Activated CD4-positive, alpha-beta T cell treated with anti-CD3 and anti-CD28 coated beads, Interleukin-2, amount 50 U/mL, for 1 hour (primary cell): ENCODE results near the gene MRPL17.
"Not testable (repeated sequence)": the region's sequence is repeated elsewhere in the genome, so short reads cannot be mapped to it uniquely, and the experiment has no call there.

ENCODE experiments used
- DNase-seq: peaks from one replicate; pipeline ENCODE4 v3.0.0-alpha.2; 2020

Gene MRPL17

DNA sequence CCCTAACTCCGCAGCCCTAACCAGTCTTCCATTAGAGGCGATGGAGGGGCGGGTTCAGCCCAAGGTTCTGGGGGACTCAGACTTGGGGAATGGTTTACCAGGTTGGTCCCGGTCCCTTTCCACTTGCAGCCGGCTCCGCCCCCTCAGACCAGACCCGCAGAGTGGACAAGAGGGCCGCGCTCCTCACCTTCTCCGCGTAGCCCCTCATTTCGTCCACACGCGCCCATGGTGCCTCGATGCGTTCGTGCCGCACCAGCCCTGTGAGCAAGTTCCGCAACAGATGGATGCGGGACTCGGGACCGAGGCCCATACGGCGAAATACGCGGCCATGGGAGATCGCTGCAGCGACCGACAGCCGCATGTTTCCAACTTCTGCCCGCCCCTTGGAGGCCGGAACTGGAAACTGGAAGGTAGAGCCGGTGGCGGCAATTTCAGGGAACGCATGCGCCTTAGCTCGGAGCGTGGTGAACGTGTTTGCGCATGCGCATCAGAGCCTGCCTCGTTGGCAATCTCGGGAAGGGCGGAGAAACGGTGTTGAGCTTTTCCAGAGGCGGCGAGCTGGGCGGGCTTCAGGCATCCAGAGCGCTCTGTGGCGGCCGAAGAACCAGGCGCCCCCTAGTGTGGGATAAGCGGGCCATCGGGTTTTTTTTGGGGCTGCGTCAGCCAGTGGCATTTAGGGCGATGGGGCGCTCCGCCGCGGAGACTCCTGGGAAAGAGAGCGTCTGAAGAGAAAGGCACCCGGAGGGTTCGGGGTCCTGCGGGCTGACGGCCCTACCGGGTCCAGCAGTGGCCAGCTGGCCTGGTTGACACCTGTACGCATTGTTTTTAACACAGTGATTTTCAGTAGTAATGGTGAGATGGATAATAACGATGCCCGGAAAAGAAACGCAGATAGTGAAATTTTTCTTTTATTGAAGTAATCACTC is at the start of gene MRPL17:
Gene MRPL17, minus strand, starts transcription at position 405 of the 926 bp plus-strand sequence. Its CDS starts 44 bp downstream, at position 361.
- DNase-seq, result peak; percentile 98

DNA sequence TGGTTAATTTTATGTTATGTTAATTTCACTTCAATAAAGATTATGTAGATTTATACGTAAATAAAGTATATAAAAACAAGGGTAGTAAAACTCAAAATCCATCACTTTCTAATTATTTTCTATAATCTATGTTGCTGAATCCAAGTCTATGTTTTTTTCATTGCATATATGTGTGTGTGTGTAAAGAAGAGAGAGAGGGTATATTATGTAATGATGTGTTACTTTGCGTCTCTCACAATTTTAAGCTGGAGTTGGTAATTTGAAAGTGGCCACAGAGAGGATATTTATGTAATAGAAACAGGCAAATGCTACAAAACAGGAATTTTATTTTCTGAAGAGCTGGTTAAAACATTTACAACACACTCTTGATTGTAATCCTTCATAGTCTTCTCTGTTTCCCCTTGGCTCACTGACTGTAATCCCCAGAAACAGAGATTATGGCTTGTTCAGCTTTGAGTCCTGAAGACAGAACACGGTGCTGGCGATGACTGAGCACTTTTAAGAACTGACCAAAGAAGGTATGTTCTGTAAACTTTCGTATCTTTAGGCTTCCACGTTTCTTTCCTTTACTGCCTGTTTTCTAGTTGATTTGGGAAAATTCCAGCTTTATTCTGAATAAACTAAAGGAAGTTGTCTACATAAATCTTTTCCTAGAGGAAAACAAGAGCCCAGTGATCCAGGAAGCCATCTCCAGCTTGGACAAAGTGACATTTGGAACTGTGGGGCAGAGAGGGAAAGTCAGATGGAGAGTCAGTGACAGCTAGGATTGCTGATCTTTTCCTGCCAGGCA is 45.0 kb upstream of the MRPL17 start:
- DNase-seq, result no peak

DNA sequence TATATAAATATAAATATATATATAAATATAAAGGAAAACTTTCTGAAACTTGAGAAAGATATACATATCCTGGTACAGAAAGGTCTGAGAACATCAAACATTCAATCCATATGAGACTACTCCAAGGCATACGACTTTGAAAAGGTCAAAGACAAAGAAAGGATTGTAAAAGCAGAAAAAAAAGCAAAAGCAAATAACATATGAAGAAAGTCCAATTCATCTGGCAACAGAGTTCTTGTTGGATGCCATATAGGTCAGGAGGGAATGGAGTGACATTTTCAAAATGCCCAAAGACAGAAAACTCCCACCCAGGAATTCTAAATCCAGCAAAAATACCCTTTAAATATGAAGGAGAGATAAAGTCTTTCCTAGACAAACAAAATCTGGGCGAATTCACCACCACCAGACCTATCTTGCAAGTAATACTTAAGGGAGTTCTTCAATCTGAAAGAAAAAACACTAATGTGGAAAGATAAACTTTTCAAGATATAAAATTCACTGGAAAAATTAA is 42.3 kb upstream of the MRPL17 start:
- DNase-seq, result no peak

DNA sequence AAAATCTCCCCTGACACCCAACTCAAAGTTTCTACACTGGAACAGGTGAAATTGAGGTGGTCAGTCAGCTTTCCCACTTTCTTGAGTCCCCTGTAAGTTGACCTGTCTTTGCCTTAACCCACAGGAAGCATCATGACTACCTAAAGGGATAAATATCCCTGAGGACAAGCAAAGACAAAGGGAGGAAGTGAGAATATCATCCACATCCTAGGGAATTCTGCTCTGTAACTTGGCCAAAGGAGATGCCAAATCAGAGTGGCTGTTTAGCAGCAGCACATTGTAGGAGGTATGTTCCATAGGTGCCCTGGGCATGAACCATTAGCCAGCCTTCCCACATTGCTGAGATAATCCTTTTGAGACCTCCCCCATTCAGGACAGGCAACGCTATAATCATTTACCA is 40.9 kb upstream of the MRPL17 start:
- no peak for DNase-seq

DNA sequence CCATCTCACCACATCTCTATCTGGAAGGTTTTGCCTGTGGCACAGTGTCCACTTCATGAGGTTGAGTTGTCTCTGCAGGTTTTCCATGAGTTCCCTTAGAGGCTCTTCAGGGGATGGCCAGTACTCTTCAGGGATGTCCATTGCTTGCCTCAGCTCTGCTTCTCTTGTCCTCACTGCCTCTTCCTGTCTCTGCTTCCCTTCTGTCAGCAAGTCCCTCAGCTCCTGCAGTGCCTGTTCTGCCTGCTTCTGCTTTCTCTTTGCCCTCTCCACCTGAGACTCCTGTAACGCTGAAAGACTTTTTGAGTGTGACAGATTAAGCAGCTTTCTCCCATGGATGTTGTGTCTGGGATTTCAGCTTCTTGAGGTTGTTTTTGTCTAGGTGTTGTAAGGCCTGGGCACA is 38.2 kb upstream of the MRPL17 start:
- DNase-seq, result no peak

DNA sequence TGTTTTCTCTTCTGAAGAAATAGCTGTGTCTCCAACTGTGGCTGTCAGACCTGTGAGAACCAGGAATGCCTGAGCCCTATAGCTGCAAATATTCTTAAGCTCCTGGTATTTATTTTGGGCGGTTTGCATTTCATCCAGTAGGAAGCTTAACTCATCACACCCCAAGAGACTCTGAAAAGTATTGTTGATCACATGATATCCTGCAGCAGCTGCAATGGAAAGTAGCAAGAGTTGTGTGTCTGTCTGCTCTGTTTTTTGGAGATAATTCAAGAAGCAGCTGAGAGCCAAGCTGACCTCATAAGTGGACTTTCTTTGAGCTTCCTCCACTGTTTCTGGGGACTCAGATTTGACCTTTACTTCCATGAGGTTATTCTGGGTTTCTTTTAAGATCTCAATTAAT is 36.4 kb upstream of the MRPL17 start:
- DNase-seq, result no peak

DNA sequence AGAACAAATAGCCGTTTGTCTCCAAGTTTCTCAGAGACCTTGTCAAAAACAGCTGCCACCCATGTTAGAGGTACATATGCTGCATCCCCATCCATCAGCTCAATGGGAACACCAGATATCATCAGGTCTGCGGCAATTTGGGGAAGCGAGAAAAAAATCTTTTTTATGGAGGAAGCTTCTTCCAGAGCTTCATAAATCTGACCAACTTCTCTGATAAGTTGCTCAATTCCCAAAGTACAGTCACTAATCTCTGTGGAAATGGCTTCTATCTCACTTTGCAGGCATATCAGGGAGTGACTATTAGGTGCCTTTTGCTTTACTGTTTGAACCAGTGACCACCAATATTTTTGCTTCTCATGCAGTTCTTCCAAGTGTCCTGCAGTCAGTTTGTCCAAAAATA is 34.3 kb upstream of the MRPL17 start:
- no peak for DNase-seq

DNA sequence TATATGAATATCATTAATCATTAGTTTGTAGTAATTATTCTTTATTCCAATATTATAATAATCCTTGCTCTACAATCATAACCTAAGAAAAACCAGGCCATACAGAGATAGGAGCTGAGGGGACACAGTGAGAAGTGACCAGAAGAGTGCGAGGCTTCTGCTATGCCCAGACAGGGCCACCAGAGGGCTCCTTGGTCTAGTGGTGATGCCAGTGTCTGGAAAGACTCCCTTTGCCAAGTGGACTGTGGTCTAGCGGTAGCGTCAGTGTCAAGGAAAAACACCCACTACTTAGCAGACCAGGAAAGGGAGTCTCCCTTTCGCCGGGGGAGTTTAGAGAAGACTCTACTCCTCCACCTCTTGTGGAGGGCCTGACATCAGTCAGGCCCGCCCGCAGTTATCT is 28.4 kb upstream of the MRPL17 start:
- peak; percentile 31 for DNase-seq

DNA sequence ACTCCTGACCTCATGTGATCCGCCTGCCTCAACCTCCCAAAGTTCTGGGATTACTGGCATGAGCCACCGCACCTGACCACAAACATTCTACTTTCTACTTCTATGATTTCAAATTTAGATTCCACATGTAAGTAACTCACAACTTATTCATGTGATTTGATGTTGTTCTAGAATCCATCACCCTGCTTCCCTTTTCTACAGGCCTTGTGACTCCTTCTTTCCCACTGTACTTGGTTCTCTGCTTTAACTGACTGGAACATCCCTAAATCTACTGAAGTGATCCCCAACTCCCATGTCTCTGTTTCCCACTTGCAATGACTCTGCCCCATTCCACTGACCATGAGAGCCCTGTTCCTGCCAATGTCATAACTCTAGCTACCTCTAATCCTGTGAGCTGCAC is 25.7 kb upstream of the MRPL17 start:
- DNase-seq, result no peak

DNA sequence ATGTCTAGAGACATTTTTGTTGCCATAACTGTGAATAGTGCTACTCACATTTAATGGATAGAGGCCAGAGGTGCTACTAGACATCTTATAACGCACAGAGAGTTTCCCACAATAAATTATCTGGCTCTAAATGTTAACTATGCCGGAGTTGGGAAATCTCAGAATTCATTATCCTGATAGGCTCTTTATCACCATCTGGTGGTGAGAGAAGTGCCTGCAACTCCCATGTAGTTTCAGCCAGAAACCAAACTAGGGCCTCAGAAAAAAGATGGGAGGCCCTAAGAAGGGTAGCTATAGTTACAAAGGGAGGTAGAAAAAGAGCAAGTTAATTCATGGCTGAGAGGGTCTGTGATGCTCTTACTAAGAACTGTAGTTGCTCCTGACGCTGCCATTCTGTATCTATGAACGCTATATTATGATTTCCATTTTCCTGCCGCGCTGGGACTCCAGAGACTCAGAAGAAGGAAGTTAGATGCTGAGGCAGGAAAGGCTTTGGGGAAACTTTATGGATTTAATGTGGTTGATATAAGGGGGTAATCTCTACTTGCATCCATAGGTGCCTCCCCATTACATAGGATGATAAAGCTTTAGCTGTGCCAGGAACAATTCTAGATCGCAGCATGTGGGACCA is 22.9 kb upstream of the MRPL17 start:
- DNase-seq, result peak; percentile 30

DNA sequence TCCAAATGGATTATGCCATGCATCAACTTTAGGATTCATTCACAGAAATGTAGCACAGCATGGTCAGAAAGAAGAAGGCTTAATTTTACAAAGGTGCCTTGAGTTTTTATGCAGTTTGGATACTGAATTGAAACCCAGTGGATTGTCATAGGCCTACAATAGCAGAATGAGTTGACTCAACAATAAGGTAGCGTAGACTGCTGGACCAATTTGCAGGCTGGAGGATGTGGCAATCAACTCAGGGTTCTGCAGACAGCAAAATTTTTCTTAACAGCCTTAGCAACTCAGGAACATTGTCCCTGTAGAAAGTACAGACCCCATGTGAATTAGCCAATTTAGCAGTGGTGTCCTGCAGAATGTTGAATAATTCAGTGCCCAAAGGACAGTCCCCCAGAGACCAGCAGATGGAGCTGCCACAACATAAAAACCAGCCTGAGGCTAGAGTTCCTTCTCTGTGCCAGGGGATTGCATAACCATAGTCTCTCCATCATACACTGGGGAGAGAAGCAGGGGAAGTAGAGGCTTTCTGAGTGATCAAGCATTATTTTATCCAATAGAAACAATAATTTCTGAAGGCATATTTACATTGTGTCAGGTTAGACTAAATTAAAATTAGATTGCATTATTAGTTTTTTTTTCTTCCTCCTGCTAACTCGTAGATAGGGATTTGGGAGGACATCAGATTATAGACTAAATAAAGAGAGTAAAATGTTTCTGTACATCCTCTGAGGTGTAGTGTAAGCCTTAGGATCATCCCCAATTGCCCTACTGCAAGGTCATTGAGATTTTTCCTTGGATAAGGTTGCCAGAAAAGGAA is 20.3 kb upstream of the MRPL17 start:
- DNase-seq, result peak; percentile 25

DNA sequence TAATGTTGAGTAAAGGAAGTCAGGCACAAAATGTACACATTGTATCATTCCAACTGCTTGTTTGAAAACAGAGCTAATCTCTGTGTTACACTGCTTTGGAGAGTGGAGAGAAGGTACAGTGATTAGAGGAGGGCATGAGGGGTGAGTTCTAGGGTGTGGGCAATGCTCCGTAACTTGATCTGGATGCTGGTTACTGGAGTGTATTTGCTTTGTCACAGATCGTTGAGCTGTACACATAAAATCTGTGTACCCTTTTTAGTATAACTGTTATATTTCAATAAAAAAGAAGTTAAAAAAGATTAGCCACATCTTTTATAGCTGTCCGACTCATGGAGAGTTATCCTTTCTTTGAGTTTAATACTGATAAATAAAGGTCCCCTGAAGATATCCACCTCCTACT is 18.8 kb upstream of the MRPL17 start:
- not testable (repeated sequence) for DNase-seq

DNA sequence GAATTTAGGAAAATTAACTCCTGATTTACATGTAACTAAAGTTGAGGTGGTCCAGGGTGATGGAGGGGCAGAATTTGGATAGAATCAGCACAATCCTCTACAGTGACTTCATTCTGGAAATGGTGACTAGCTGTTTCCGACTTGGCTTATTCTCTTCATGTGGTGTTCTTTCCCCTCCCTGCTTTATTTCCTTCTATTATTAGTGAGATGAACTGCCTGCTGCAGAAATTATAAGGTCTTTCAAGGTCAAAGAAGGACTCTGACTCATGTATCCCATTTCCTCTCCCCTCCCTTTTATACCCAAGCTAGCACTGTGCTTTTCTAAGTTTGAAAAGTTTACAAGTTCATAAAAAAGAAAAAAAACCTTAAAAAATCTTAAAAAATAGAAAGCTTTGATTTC is 12.2 kb upstream of the MRPL17 start:
- no peak for DNase-seq

DNA sequence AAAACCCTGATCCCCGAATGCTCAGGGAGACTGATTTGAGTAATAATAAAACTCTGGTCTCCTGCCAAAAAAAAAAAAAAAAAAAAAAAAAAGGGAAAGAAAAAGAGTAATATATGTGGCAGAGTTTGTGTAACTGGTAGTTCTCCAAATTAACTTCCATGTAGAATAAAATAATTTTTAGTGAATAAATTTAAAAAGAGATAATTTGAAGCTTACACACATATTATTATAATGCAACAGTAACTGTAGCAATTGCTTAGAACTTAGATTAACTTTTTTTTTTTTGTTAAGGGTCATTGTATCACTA is 11.0 kb upstream of the MRPL17 start:
- no peak for DNase-seq

DNA sequence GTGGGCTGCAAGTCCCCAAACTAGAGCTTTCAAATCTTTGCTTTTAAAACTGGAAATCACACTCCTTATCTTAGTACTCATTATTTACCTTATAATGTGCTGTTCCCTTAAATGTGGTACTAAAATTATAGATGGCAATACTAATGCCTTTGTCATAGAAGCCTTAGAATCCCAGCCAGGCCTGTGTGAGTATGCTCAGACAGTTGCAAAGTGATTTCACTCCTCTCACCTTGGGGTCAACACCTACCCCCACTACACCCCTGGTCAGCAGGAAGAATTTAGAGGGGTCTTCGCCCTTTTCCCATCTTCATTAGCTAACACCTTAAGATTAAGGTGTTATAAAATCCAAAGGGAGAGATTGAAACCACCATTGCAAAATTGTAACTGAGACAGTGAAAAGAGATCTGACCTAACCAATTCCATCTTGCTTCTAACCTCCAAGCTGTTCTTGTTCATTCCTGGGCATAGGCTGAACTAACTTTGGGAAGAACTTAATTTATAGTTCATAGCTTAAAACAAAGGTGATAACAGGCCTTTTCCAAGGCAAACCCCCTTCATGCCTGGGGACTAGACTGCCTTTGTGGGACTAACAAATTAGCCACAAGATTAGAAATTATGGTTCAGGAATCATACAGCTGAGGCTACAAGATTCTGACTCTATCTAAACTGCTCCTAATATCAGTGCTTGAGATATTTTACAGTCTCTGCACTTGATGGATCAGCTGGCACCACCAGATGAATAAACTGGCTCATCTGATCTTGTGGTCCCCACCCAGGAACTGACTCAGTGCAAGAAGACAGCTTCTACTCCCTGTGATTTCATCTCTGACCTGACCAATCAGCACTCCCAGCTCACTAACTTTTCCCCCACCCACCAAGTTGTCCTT is 10.4 kb upstream of the MRPL17 start:
- peak; percentile 36 for DNase-seq

DNA sequence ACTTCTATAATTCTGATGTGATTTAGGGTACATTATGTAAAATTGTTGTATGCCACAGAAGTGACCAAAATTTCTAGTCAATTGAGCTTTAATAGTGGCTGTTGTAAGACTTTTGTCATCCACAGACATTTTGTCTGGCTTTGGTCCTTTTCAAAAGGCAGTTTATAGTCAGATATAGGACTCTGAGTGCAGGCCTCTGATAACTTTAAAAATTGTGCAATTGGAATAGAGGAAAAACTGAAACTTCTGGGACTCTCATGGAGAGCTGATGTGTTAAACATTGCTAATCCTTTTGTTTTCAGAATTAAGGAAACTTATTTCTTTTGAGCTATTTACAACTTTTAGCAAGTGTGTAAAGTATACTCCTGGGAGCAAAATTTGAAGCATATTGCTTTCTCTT is 9.0 kb upstream of the MRPL17 start:
- DNase-seq, result no peak

DNA sequence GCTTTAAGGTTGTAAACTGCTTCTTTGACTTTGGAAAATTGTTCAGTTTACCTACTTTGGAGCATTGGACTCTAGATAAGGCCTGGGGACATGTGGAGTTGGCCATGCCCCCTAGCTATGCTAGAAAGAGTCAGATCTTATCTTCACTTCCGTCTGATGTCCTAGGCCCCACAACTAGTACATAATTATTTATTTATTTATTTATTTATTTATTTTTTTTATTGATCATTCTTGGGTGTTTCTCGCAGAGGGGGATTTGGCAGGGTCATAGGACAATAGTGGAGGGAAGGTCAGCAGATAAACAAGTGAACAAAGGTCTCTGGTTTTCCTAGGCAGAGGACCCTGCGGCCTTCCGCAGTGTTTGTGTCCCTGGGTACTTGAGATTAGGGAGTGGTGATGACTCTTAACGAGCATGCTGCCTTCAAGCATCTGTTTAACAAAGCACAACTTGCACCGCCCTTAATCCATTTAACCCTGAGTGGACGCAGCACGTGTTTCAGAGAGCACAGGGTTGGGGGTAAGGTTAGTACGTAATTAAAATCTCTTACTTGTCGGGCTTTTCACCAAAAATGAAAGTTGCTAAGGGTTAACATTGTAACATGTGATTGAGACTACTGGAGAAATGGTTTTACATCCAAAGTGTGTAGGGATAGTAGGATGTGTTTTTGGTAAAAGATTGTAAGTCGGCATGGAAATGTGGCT is 7.4 kb upstream of the MRPL17 start:
- not testable (repeated sequence) for DNase-seq

DNA sequence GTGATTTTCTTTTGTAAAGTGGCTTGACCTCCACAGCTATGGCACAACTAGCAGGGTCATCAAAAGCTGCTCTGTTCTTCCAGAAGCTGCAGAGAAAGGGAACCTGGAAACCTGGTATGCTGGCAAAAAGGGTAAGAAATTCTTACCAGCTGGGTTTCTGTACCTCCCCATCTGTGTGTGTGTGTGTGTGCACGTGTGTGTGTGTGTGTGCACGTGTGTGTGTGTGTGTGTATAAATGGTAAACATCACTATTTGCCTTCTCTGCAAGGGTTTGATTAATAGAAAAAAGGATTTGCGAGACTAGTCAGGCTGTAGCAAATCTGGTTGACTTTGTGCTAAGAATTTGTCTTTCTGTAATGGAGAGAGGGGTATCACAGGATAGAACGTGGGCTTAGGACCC is 4.7 kb upstream of the MRPL17 start:
- DNase-seq, result no peak

DNA sequence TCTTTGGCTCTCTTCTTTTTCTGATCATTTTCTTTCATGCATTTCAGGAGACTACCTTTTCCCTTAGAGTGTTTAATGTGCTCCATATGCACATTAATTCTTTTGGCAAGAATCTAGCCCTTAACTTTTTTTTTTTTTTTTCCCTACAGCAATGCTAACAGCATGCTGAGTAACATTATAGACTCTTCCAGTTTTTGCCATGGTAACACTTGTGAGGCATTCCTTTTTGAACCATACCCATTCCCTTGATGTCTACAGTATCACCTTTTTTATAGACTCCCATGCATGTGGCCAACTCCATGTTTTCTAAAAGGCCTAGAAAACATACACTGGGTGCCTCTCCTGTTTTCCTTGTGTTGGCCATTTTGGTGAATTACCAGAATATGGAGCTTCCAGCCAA is 2.9 kb upstream of the MRPL17 start:
- no peak for DNase-seq

DNA sequence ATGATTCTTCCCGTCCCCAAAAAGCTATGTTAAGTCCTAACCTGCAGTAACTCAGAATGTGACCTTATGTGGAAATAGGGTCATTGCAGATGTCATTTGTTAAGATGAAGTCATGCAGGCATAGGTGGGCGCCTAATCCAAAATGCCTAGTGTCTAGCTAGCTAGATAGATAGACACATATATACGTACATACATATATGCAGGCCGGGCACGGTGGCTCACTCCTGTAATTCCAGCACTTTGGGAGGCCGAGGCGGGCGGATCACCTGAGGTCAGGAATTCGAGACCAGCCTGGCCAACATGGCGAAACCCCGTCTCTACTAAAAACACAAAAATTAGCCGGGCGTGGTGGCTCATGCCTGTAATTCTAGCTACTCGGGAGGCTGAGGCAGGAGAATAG is 928 bp upstream of the MRPL17 start:
- DNase-seq, result not testable (repeated sequence)

DNA sequence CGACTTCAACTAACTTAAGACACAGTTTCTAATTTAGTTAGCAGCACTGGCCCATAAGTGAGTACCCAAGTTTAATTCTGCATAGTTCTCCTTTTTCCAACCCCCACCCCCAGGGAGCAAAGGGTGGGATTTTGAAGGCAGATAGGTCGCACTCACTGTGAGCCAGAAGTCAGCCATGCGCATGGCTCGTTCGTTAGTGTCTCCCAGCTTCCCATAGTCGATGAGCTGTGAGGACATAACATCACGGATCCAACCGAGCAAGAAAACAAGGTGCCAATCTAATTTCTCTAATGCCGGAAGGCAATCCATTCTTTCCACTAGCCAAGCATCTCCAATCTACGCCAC is 577 bp downstream of the MRPL17 start:
- DNase-seq, result no peak
